HuH-7 (cell line): Measurements from ENCODE around the gene JPT1.
A peak's percentile ranks its signal among the peaks of the same experiment; 100 is the strongest.
"Not testable (repeated sequence)": the region's sequence is repeated elsewhere in the genome, so short reads cannot be mapped to it uniquely, and the experiment has no call there.

Experiments used
- DNase-seq: peaks from one replicate; pipeline ENCODE4 v3.0.0; 2011; ENCODE audit warnings: low spot score

JPT1 gene

DNA sequence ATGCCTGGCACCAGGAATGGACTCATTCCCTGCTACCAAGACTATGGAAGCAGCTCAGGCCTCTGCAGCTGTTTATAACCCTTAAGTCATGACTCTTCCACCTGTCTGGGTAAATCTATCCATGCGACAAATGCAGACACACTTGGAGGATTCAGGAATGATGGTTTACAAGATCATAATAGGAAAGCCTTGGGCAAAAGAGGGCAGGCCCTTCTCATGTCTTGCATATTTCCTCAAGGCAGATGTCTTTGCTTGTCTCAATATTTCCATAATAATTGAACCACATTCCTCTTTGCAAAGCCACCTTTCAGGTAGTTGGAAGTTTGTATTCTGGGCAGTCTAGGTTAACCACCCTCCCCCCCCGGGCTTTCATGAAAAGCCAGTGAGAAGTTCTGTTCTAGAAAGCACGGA, 884 bp upstream of the JPT1 start:
- no peak for DNase-seq

DNA sequence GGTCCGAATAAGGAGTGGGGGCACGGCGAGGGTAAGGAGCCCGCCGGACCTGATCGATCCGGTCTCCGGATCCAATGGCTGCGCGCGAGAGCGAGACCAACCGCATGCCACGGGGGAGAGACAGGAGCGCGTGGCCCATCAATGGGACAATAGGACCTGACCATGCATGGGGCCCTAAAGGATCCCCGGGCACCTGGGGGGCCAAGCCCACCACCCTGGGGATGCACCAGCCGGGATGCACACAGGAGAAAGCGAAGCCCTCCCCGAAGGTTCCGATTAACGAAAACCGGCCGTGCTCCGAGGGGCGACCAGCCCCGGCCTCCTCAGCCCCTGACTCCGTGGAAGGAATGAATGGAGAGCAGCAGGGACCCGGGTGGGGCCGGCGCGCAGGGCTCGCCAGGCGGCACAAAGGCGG, 525 bp downstream of the JPT1 start:
- no peak for DNase-seq

DNA sequence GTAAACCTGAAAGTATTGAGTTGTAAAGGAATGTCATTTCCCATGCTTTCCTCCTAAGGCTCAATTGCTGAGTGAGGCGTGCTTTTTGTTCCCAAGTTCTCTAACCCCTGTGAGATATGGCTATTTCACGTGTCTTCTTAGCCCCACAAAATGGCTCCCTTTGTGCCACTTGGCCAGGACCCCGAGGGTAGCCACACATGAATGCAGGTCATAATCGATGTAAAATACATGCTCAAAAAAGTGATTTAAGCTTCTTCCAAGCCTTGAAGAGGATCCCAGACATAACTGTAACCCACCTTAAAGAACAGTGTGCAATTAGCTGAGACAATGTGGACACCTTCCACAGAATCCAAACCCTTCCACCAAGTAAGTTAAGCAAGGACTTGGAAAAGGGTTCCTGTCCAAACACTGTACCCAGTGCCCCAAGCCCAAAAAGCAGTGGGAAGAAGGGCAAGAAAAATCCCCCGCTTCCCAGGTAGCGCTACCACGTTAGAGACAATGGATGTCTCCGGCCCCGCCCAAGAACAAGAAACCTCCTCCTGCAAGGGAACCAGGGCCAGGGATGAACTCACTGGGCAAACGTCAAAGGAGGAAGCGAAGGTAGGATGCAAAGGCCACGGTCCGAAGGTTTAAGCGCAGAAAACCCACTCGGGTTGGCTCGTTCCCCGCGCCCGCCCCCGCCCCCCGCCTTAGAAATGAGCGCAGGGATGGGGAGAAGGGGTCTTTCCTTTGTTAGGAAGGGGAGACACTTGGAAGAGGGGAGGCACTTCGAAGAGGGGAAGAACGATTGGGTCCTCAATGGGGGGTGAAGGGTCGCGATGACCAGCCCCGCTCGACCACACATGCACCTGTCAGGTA, 1.2 kb downstream of the JPT1 start:
- no peak for DNase-seq

DNA sequence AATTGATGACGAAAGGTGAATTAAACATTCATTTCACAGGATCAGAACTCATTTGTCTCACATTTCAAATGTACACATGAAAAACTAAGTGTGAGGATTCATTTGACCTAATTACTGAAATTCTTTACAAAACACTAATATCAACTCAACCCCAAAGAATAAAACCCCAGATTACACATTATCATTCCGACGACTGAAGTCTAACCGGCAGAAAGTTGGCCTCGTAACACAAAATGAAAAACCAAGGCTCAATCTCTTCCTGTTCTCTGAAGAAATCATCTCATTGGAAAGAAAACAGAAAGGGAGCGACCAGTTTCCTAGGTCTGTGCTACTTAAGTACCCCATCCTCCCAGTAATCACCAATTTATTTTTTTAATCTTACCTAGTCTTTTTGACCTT, 1.8 kb downstream of the JPT1 start:
- DNase-seq: no peak

DNA sequence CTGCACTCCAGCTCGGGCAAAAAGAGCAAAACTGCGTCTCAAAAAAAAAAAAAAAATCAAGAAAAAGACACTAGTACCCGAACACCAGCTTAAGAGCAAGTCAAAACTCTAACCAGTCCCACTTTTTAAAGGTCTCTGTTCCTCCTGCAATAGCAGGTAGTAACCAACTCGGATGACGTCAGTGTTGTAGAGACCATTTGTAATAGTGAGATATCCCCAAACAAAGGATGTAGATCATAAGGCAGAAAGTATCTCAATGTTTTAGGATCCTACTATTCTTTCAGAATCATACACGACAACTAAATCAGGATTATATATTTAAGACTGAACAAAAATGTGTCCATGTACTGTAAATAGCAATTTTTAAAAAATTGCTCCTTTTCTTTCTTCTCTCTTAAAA, 2.4 kb downstream of the JPT1 start:
- no peak for DNase-seq

DNA sequence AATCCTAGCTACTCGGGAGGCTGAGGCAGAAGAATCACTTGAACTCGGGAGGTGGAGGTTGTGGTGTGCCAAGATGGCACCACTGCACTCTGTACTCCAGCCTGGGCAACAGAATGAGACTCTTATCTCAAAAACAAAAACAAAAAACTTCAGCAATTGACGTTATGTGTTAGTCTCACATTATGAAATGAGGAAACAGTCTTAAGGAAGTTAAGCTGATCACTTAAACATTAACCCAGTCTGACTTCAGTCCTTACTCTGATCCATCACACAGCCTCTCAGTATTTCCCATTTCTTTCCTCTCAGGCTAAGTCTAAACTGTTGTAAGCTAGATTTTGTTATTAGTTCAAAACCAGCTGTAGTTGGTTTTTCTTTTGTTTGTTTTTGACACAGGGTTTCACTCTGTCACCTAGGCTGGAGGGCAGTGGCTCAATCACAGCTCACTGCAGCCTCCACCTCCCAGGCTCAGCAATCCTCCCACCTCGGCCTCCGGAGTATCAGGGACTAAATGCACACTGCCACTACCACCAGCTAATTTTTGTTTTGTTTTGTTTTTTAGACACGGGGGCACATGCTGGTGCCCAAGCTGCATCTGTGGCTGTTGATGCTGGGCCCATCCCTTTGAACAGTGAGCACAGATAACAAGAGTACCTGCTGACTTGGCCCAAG, 6.3 kb downstream of the JPT1 start:
- no peak for DNase-seq

DNA sequence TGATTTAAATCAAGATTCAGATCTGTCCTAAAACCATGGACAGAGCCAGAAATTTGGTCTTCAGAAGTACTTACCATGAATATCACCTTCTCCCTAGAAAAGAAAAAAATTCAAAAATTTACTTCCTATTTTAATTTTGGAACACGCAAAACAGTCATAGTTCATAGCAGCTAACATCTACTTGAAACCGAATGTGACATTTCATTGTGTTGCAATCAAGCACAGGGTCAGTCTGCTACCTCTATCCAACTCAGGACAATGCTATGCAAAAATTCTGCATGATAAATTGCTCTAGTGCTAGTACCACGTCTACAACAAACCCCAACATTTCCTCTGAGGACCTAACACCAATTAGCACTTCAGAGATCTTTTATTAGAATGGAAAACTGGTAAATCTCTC, 7.7 kb downstream of the JPT1 start:
- no peak for DNase-seq

DNA sequence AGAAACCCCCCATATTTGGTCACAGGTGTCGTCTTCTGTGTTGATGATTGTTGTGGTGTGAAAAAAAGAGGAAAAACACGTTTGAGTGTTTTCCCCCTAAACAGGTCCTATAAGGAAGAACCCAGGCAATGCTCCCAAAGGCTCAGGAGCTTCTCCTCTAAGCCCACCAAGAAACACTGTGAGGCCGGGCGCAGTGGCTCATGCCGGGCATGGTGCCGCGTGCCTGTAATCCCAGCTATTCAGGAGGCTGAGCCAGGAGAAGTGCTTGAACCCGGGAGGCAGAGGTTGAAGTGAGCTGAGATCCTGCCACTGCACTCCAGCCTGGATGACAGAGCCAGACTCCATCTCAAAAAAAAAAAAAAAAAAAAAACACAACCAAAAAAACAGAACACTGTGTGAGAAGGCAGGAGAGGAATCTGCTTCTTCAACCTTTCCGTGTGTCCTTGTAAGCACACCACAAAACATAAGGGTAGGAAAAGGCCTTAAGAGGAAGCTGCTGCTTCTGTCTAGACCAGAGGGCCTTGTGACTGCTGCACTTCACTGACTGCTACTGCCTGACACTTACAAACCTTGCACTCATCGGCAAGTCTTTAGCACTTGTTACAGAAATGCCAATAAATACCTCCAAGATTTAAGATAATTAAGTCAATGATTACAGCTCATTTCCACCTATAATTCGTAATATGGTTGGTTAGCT, 9.3 kb downstream of the JPT1 start:
- DNase-seq: no peak

DNA sequence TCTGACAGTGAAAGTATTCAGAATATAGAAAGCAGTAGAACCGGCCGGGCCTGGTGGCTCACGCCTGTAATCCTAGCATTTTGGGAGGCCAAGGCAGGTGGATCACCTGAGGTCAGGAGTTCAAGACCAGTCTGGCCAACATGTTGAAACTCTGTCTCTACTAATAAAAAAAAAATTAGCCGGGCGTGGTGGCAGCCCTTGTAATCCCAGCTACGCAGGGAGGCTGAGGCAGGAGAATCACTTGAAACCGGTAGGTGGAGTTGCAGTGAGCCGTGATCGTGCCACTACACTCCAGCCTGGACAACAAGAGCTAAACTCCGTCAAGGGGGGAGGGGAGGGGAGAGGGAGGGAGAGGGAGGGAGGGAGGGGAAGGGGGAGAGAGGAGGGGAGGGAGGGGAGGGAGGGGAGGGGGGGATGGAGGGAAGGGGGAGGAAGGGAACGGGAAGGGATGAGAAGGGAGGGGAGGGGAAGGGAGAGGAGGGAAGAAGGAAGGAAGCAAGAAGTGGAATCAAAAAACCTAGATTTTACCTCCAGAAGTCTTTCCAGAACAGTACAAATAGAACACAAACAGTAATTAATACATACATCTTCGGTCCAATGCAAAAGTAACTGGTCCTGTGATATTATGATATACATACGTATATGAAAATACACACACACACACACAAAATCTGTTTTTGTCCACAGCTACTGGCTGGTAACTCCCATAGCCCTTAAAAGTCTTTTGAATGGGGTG, 11.9 kb downstream of the JPT1 start:
- DNase-seq: no peak

DNA sequence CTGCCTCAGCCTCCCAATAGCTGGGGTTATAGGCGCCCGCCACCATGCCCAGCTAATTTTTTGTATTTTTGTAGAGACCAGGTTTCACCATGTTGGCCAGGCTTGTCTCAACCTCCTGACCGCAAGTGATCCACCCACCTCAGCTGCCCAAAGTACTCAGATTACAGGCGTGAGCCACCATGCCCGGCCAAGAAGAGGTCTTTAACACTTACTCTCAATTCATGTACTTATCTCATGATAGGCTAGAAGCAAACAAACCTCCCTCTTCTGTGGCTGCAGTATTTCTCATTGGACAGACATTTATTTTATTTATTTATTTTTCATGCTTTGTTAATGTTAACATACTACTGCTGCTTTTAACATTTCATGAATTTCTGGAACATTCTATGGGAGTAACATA, 15.8 kb downstream of the JPT1 start:
- DNase-seq: no peak

DNA sequence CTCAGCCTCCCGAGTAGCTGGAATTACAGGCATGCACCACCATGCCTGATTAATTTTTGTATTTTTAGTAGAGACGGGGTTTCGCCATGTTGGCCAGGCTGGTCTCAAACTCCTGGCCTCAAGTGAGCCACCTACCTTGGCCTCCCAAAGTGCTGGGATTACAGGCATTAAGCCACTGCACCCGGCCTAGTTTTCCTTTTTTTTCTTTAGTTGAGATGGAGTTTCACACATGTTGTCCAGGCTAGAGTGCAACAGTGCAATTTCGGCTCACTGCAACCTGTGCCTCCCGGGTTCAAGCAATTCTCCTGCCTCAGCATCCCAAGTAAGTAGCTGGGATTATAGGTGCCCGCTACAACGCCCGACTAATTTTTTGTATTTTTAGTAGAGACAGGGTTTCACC, 16.6 kb downstream of the JPT1 start:
- not testable (repeated sequence) for DNase-seq

DNA sequence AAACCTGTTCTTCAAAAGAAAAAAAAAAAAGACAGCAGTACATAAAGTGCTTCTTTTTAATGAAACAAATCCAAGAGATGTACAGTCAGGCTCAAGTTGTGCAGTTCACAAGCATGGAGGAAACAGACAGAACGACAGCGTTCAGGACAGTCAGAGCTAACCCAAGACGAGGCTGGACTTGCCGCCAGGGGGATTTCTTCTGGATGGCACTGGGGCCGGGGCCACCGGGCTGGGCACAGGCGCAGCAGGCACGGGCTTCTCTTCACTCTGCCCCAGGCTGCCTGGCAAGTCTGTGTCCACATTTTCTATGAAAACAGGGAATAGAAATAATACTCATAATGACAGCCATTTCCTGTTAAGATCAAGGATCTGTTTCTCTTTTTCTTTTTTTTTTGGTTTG, 18.4 kb downstream of the JPT1 start:
- no peak for DNase-seq

DNA sequence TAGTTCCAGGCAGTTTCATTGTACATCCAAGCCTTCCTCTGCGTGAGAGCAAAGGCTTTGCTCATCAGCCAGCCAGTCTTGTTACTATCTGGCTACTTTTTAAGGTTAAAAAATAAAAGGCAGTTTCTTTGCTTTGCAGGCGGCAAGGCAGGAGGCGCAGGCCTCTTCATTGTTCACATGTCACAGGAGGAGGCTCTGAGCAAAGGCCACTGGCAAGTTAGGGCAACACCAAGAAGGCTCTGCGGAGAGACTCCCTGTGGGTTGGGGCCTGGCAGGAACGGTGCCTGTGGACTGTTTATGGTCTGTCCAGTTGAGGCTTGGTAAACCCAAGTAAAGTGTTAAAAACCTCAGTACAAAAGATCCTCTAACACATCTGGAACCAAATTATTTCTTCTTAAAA, 18.9 kb downstream of the JPT1 start:
- no peak for DNase-seq

DNA sequence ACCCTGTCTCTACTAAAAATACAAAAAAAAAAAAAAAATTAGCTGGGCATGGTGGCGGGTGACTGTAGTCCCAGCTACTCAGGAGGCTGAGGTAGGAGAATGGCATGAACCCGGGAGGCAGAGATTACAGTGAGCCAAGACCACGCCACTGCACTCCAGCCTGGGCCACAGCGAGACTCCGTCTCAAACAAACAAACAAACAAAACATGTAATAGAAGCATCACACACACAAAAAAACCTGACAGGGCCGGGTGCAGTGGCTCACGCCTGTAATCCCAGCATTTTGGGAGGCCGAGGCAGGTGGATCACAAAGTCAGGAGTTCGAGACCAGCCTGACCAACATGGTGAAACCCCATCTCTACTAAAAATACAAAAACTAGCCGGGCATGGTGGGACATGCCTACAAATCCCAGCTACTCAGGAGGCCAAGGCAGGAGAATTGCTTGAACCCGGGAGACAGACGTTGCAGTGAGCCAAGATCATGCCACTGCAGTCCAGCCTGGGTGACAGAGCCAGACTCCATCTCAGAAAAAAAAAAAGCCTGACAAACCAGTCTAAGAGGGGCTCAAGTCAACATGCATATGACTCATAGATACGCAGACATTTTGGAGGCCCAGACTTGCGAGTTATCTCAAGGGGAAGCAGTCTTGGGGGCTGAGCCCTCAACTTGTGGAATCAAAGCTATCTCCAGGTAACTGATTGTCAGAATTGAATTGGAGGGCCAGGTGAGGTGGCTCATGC, 20.5 kb downstream of the JPT1 start:
- not testable (repeated sequence) for DNase-seq

DNA sequence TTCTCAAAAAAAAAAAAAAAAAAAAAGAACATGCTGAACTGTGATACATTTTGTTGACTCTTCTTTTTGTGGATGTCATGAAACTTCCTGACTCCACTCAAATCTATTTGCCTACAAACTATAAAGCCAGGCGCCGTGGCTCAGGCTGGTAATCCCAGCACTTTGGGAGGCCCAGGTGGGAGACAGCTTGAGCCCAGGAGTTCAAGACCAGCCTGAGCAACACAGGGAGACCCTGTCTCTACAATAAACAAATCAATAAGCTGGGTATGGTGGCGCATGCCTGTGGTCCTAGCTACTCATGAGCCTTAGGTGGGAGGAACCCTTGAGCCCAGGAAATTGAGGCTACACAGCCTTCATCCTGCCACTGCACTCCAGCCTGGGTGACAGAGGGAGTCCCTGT, 21.3 kb downstream of the JPT1 start:
- DNase-seq: no peak

DNA sequence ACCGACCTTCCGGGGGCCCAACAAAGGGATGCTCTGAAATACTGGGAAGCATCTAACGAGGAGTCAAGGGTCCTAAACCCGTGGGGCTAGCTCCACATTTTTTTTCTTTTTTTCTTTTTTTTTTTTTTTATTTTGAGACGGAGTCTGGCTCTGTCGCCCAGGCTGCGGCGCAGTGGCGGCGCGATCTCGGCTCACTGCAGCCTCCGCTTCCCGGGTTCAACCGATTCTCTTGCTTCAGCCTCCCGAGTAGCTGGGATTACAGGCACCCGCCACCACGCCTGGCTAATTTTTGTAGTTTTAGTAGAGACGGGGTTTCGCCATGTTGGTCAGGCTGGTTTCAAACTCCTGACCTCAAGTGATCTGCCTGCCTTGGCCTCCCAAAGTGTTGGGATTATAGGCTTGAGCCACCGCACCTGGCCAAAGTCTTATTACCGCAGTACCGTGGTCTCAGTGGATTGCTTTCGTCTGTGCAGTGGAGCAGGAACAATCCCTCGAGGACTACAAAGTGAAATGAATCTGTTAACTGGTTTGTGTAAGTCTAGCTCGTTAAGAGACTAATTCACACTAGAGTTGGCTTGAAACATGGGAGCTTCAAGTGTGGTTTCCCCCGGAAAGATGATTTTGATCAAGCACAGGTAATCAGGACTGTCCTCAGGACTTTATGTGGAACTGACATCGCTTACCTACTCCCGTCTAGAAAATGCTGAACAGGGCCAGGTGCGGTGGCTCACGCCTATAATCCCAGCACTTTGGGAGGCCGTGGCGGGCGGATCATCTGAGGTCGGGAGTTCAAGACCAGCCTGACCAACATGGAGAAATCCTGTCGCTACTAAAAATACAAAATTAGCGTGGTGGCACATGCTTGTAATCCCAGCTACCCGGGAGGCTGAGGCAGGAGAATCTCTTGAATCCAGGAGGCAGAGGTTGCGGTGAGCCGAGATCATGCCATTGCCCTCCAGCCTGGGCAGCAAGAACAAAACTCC, 22.0 kb downstream of the JPT1 start:
- DNase-seq: not testable (repeated sequence)

DNA sequence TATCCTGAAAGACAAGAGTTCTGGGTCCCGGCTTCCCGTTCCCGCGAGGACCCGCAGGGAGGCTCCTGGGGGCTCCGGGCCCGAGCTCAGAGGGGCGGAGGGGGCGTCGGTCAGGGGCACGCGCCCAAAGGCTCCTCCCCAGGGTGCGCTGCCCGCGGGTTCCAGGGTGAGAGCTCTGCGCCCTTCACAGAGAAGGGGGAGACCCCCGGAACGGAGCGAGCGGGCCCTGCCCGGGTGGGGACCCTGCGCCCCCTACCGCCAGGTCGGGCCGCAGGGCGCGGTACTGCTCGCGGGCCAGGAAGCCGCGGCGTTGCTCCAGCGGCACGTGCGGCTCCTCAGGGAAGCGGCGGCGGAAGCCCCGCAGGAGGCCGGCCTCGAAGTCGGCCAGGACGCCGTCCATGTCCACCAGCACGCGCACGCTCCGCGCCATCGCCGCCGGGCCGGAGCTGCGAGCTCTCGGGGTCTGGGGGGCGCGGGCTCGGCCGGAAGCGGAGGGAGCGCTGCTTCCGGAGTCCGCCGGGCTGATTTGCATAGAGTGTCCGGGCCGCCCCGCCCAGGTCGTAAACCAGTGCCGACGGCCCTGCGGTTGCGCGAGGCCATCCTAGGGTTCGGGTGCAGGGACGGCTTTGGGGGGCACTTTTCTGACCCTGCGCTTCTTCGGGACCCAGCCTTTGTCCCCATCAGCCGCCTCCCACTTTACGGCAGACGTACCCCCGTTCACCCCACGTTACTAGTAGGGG, 22.9 kb downstream of the JPT1 start, which contains the start of gene NT5C:
TSS of gene NT5C (minus strand) at position 465 of the 740 bp plus-strand sequence. CDS start at position 430, 35 bp downstream.
- peak; percentile 91 for DNase-seq

DNA sequence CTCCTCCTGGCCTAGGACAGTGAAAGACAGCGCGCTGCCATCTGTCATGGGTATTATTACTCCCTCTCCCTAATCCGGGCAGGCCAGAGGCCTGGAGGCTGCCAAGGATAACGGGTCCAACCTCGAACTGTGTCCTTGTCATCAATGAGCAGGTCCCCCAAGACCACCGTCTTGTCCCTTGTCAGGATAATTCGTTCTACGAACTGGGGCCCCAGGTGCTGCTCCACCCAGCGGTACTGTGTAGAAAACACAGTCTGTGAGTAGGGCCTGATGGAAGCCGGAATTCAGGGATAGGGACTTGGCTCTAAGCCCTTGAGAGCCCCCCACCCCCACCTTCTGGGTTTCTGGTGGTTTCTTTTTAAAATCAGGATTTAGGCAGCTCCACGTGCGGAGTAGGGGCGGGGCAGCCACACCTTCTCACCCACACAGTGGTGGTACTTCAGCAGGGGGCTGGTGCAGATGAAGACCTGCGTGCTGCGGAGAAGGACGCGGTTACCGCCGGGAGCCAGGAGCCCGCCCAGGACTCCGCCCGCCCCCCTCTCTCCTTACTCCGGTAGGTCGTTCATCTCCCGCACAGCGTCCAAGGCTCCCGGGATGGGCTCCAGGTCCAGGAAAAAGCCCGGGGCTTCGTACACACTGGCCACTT, 23.6 kb downstream of the JPT1 start:
- peak; percentile 84 for DNase-seq

DNA sequence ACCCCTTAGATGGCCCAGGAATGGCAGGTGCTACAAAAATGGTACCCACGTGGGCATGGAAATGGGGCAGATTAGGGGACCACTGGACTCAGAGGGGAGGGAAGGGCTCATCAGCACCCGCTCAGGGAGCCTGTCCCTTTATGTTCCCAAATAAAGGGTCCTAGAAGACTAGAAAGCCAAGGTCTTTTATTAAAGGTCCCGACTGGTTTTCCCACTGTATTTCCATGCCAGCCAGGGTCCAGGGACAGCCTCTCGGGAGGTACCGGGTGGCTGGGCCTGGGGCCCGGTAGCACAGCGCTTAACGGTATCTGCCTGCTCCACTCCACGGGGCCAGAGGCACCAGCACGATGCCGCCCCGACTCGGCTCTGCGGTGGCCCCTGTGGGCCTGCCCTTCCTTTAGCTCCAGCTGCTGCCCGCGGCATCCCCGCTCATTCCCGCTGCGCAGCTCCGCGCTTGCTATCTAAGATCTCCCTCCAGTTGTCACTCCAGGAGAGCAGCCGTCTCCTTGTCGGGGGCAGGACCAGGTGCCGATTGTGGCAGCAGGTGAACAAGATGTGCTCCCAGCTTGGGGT, 24.2 kb downstream of the JPT1 start:
- no peak for DNase-seq
